Parathyroid adenoma (tissue), 2 donors: ENCODE data around the gene ANTXR1.

Experiments used
- H2AFZ ChIP-seq: fragments of 300-600 bp; sonication (generic); one replicate; pipeline ENCODE4 v1.7.0; 2017; ENCODE audit warnings: antibody characterized with exemption, mild to moderate bottlenecking
- H3K27ac ChIP-seq: fragments of 300-600 bp; sonication (generic); one replicate; pipeline ENCODE4 v1.7.0; 2017
- H3K27me3 ChIP-seq: fragments of 300-600 bp; sonication (generic); one replicate; pipeline ENCODE4 v1.7.0; 2017; ENCODE audit warnings: low read length; ENCODE audit not compliant: control insufficient read depth, insufficient read depth
- H3K36me3 ChIP-seq: fragments of 300-600 bp; sonication (generic); one replicate; pipeline ENCODE4 v1.7.0; 2017; ENCODE audit warnings: low read length; ENCODE audit not compliant: control insufficient read depth, insufficient read depth
- H3K4me1 ChIP-seq: fragments of 300-600 bp; sonication (generic); one replicate; pipeline ENCODE4 v1.7.0; 2017; ENCODE audit warnings: control low read depth
- H3K4me2 ChIP-seq: fragments of 300-600 bp; sonication (generic); one replicate; pipeline ENCODE4 v1.7.0; 2017; ENCODE audit warnings: low read length
- H3K4me3 ChIP-seq: fragments of 300-600 bp; sonication (generic); one replicate; pipeline ENCODE4 v1.7.0; 2017; ENCODE audit warnings: low read depth, low read length
- H3K79me2 ChIP-seq: fragments of 300-600 bp; sonication (generic); one replicate; pipeline ENCODE4 v1.7.0; 2017; ENCODE audit warnings: control low read depth
- H3K9ac ChIP-seq: fragments of 300-600 bp; sonication (generic); one replicate; pipeline ENCODE4 v1.7.0; 2017; ENCODE audit warnings: mild to moderate bottlenecking
- H3K9me3 ChIP-seq: fragments of 300-600 bp; sonication (generic); one replicate; pipeline ENCODE4 v1.7.0; 2017; ENCODE audit warnings: low read length; ENCODE audit not compliant: control insufficient read depth
- CTCF ChIP-seq: fragments of 300-600 bp; sonication (generic); IDR thresholded peaks from one replicate; pipeline ENCODE4 v1.7.0; 2017; ENCODE audit warnings: antibody characterized with exemption, mild to moderate bottlenecking
- donor health status: primary hyperparathyroidism.

Gene ANTXR1

GRCh38 chr2:69097891-69098655 lies 85.1 kb downstream of the ANTXR1 start:
- Histone ChIP-seq H3K79me2 (no peaks in the 10 kb centered on the region), H3K4me1 (peaks cover 18% of the 10 kb centered on the region), H3K4me3 (no peak overlapping the region), H3K9ac (no peak overlapping the region), H3K27ac (no peak overlapping the region), H2AFZ (no peak overlapping the region), H3K27me3 (no peaks in the 10 kb centered on the region), H3K9me3 (no peaks in the 10 kb centered on the region), H3K4me2 (no peak overlapping the region), H3K36me3 (no peaks in the 10 kb centered on the region)
- TF ChIP-seq CTCF = no peak

GRCh38 chr2:69099541-69099940 lies 86.6 kb downstream of the ANTXR1 start:
- no peak overlapping the region for H3K4me2 ChIP-seq
- no peak overlapping the region for H3K4me3 ChIP-seq
- H2AFZ ChIP-seq = peak overlapping the region; percentile 56
- peaks cover 18% of the 10 kb centered on the region for H3K4me1 ChIP-seq
- no peaks in the 10 kb centered on the region for H3K79me2 ChIP-seq
- TF ChIP-seq CTCF = no peak
- no peaks in the 10 kb centered on the region for H3K27me3 ChIP-seq
- no peaks in the 10 kb centered on the region for H3K36me3 ChIP-seq
- H3K9ac ChIP-seq = no peak overlapping the region
- peak overlapping the region; percentile 43 for H3K27ac ChIP-seq
- H3K9me3 ChIP-seq = no peaks in the 10 kb centered on the region

GRCh38 chr2:69100220-69100723 lies 87.3 kb downstream of the ANTXR1 start:
- no peak overlapping the region for H3K4me2 ChIP-seq
- no peaks in the 10 kb centered on the region for H3K9me3 ChIP-seq
- H3K4me1 ChIP-seq = peaks cover 18% of the 10 kb centered on the region
- H2AFZ ChIP-seq = peak overlapping the region; percentile 56
- H3K27me3 ChIP-seq = no peaks in the 10 kb centered on the region
- no peak for TF ChIP-seq CTCF
- H3K27ac ChIP-seq = peak overlapping the region; percentile 43
- H3K9ac ChIP-seq = no peak overlapping the region
- no peaks in the 10 kb centered on the region for H3K79me2 ChIP-seq
- no peak overlapping the region for H3K4me3 ChIP-seq
- H3K36me3 ChIP-seq = no peaks in the 10 kb centered on the region

GRCh38 chr2:69102041-69102593 lies 89.1 kb downstream of the ANTXR1 start:
- Histone ChIP-seq H3K36me3 (no peaks in the 10 kb centered on the region), H3K4me1 (peaks cover 16% of the 10 kb centered on the region), H3K4me2 (no peak overlapping the region), H3K27ac (no peak overlapping the region), H2AFZ (no peak overlapping the region), H3K4me3 (no peak overlapping the region), H3K27me3 (no peaks in the 10 kb centered on the region), H3K9me3 (no peaks in the 10 kb centered on the region), H3K79me2 (no peaks in the 10 kb centered on the region), H3K9ac (no peak overlapping the region)
- no peak for TF ChIP-seq CTCF
